ENCODE measurements around the gene DECR2. TPM values are rescaled to one million over a fixed set of nuclear protein-coding genes. Genes with fewer than 3 reads are reported as not detected.

DECR2 gene
- total and polyA plus RNA-seq, 2 of the 13 experiments (the other 11 are each of a cell fraction or from before 2014, with no cell fraction given): 36.3 to 44.6 TPM

DNA sequence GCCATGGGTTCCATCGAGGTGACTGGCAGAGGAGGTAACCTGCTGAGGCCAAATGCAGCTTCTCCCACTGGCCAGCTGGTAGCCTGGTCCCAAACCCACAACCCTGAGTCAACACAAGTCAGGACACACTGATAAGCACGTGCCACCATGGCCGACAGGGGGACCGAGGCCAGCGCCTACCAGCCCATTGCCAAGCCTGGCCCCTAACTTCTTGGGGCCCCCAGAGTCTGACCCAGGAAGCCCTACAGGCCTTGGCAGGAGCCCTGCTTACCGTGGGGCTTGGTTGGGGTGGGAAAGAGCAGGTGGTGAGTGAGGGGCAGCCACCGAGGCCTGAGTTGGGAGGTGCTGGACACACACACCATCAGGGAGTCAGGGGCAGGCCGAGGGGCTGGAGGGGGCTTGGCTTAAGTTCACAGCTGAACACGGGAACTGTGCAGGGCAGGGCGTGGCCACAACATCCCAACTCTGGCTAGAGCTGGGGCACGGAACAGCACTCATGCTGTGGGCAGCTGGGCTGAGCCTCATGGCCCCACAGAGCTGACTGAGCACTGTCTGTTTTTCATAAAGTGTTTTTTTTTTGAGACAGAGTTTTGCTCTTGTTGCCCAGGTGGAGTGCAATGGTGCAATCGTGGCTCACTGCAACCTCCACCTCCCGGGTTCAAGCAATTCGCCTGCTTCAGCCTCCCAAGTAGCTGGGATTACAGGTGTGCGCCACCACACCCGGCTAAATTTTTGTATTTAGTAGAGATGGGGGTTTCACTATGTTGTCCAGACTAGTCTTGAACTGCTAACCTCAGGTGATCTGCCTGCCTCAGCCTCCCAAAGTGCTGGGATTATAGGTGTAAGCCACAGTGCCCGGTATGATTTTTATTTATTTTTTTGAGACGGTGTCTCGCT is 36.8 kb upstream of the DECR2 start (continued):
- no peak for TF ChIP-seq MAZ (IDR thresholded peaks at IDR 0.05; ENCODE audit: borderline replicate concordance, low read depth, low read length)
- no peak for TF ChIP-seq MAZ (CRISPR knock-in tag; IDR thresholded peaks at IDR 0.05; ENCODE audit: low read depth)
- TF ChIP-seq, protein P1, sequence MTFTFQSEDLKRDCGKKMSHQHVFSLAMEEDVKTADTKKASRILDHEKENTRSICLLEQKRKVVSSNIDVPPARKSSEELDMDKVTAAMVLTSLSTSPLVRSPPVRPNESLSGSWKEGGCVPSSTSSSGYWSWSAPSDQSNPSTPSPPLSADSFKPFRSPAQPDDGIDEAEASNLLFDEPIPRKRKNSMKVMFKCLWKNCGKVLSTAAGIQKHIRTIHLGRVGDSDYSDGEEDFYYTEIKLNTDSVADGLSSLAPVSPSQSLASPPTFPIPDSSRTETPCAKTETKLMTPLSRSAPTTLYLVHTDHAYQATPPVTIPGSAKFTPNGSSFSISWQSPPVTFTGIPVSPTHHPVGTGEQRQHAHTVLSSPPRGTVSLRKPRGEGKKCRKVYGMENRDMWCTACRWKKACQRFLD (CRISPR knock-in tag; IDR thresholded peaks at IDR 0.05; ENCODE audit: borderline replicate concordance): no peak
- TF ChIP-seq ZC3H13 (CRISPR knock-in tag; IDR thresholded peaks at IDR 0.05): peak; percentile 57; the same call in 1 of the 2 replicates
- no peak for TF ChIP-seq ZMYM4 (CRISPR knock-in tag; IDR thresholded peaks at IDR 0.05)
- 0 out of 2 replicates have a peak, but pooled peaks have one; percentile 36 for TF ChIP-seq ZNF205 (CRISPR knock-in tag; IDR thresholded peaks at IDR 0.05)
- TF ChIP-seq YEATS2 (CRISPR knock-in tag; IDR thresholded peaks at IDR 0.05; ENCODE audit: borderline replicate concordance): no peak
- TF ChIP-seq NFE2 (CRISPR knock-in tag; IDR thresholded peaks at IDR 0.05): no peak
- TF ChIP-seq, protein P2, sequence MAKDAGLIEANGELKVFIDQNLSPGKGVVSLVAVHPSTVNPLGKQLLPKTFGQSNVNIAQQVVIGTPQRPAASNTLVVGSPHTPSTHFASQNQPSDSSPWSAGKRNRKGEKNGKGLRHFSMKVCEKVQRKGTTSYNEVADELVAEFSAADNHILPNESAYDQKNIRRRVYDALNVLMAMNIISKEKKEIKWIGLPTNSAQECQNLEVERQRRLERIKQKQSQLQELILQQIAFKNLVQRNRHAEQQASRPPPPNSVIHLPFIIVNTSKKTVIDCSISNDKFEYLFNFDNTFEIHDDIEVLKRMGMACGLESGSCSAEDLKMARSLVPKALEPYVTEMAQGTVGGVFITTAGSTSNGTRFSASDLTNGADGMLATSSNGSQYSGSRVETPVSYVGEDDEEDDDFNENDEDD (CRISPR knock-in tag; IDR thresholded peaks at IDR 0.05; ENCODE audit: borderline replicate concordance): no peak
- peak; percentile 78 for TF ChIP-seq ATF7-NPFF (CRISPR knock-in tag; IDR thresholded peaks at IDR 0.05; ENCODE audit: low read depth)
- peak; percentile 35; the same call in 1 of the 2 replicates for TF ChIP-seq SMAD1 (CRISPR knock-in tag; IDR thresholded peaks at IDR 0.05; ENCODE audit: borderline replicate concordance, low read depth)
- TF ChIP-seq AGO2 (optimal IDR thresholded peaks at IDR 0.05; ENCODE audit: low read depth, low read length): peak; percentile 88
- TF ChIP-seq SMAD9 (CRISPR knock-in tag; IDR thresholded peaks at IDR 0.05): no peak
- TF ChIP-seq MATR3 (CRISPR knock-in tag; IDR thresholded peaks at IDR 0.05): no peak
- TF ChIP-seq RBFOX2 (IDR thresholded peaks at IDR 0.05; ENCODE audit: low read depth, low read length): no peak
- peak; percentile 46 for TF ChIP-seq ZNF501 (CRISPR knock-in tag; IDR thresholded peaks at IDR 0.05)
- TF ChIP-seq FIP1L1 (IDR thresholded peaks at IDR 0.05; ENCODE audit: borderline replicate concordance, insufficient read depth, low read depth, low read length): no peak
- no peak for TF ChIP-seq HMG20B (CRISPR knock-in tag; conservative IDR thresholded peaks at IDR 0.05)
- TF ChIP-seq FOXM1 (CRISPR knock-in tag; IDR thresholded peaks at IDR 0.05): no peak
- no peak for TF ChIP-seq HNRNPH1 (optimal IDR thresholded peaks at IDR 0.05; ENCODE audit: low read depth, low read length)
- TF ChIP-seq, protein P3, sequence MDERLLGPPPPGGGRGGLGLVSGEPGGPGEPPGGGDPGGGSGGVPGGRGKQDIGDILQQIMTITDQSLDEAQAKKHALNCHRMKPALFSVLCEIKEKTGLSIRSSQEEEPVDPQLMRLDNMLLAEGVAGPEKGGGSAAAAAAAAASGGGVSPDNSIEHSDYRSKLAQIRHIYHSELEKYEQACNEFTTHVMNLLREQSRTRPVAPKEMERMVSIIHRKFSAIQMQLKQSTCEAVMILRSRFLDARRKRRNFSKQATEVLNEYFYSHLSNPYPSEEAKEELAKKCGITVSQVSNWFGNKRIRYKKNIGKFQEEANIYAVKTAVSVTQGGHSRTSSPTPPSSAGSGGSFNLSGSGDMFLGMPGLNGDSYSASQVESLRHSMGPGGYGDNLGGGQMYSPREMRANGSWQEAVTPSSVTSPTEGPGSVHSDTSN (CRISPR knock-in tag; IDR thresholded peaks at IDR 0.05): no peak
- TF ChIP-seq KMT2B (CRISPR knock-in tag; IDR thresholded peaks at IDR 0.05): no peak
- TF ChIP-seq GTF2F1 (IDR thresholded peaks at IDR 0.05; ENCODE audit: low read length): no peak
- no peak for TF ChIP-seq KDM5B (CRISPR knock-in tag; IDR thresholded peaks at IDR 0.05; ENCODE audit: borderline replicate concordance)
- TF ChIP-seq THAP11 (CRISPR knock-in tag; IDR thresholded peaks at IDR 0.05): no peak
- no peak for TF ChIP-seq TAF15 (IDR thresholded peaks at IDR 0.05; ENCODE audit: low read depth, low read length, poor library complexity, severe bottlenecking)
- no peak for TF ChIP-seq ZNF652 (CRISPR knock-in tag; IDR thresholded peaks at IDR 0.05; ENCODE audit: borderline replicate concordance, low read depth)
- TF ChIP-seq, protein P4, sequence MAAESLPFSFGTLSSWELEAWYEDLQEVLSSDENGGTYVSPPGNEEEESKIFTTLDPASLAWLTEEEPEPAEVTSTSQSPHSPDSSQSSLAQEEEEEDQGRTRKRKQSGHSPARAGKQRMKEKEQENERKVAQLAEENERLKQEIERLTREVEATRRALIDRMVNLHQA (CRISPR knock-in tag; IDR thresholded peaks at IDR 0.05): no peak

All from HepG2 (cell line).